K562 (cell line): Measurements from ENCODE around the gene CNIH1. TPM values are rescaled to one million over a fixed set of nuclear protein-coding genes. Genes with fewer than 3 reads are reported as not detected.

ENCODE experiments used
- ATAC-seq: fragments of 200-7000 bp; cut with Tn5 transposase; 3 replicates; pipeline ENCODE4 v1.9.1; 2020; ENCODE audit warnings: moderate library complexity
- Bru-seq: library from RNA; stranded (reverse); fragments of 400-500 nt; gene quantifications from one replicate; lab custom pipeline; 2021; lab: Mats Ljungman, UMichigan
- BruChase-seq, 2 experiments: library from RNA; stranded (reverse); fragments of 400-500 nt; gene quantifications; one replicate each; lab custom pipeline; 2021; lab: Mats Ljungman, UMichigan
- BruUV-seq: library from RNA; stranded (reverse); fragments of 400-500 nt; replicated peaks from 2 replicates; lab custom pipeline; 2021; lab: Mats Ljungman, UMichigan
- CTCF ChIA-PET: fragments of 300-600 bp; formaldehyde crosslinking; extraction: SDS; loops from one replicate; lab custom pipeline; 2021; ENCODE audit warnings: low intra/inter-chr PET ratio; lab: Yijun Ruan, JAX
- POLR2A ChIA-PET: fragments of 300-600, 350-650 bp; sonication (Branson Sonifier 250); formaldehyde crosslinking; extraction: SDS; loops from one replicate; lab custom pipeline; 2021; ENCODE audit warnings: antibody characterized with exemption, inconsistent platforms; lab: Yijun Ruan, JAX
- DNase-seq, 4 experiments: peaks; one replicate each; pipeline versions ENCODE4 v3.0.0 to v3.0.0-alpha.2; 2011 to 2018; ENCODE audit warnings: low spot score in 3 of 4, mixed read lengths in 3 of 4; ENCODE audit errors: extremely low read depth in 1 of 4
- FAIRE-seq: peaks from 2 replicates; lab custom pipeline; 2011; peaks lifted over from hg19 to GRCh38; lab: Jason Lieb, UNC
- H2AFZ ChIP-seq: 2 replicates; pipeline ENCODE4 v1.6.0; 2011; ENCODE audit warnings: low read depth, low read length, control low read depth, inconsistent platforms
- H3K27ac ChIP-seq: fragments of 200-600 bp; 3 replicates; pipeline ENCODE4 v1.8.0; 2011; ENCODE audit warnings: low read depth, mild to moderate bottlenecking, control low read depth, inconsistent platforms, low read length, moderate library complexity, mixed read lengths; ENCODE audit errors: extremely low read depth
- H3K27me3 ChIP-seq, 2 experiments: fragments of 300-600 bp in 1 of 2; 2 replicates in 1 of 2; 3 replicates in 1 of 2; pipeline versions ENCODE4 v1.6.0 to v1.8.0; 2011; ENCODE audit warnings: inconsistent platforms in 2 of 2, low read length in 2 of 2, mild to moderate bottlenecking in 1 of 2, mixed read lengths in 1 of 2, moderate library complexity in 1 of 2; ENCODE audit not compliant: control insufficient read depth in 2 of 2, insufficient read depth in 2 of 2
- H3K36me3 ChIP-seq: fragments of 300-600 bp; 3 replicates; pipeline ENCODE4 v1.8.0; 2011; ENCODE audit warnings: mild to moderate bottlenecking, low read length, inconsistent platforms; ENCODE audit not compliant: control insufficient read depth, insufficient read depth
- H3K4me1 ChIP-seq, 2 experiments: fragments of 200-600 bp in 1 of 2; replicated peaks in 1 of 2; 2 replicates in 1 of 2; 3 replicates in 1 of 2; pipeline versions ENCODE4 v1.5.1 to v1.8.0; 2011; ENCODE audit warnings: inconsistent platforms in 2 of 2, low read length in 2 of 2, mild to moderate bottlenecking in 1 of 2, mixed read lengths in 1 of 2, moderate library complexity in 1 of 2; ENCODE audit not compliant: control insufficient read depth in 2 of 2, insufficient read depth in 2 of 2
- H3K4me2 ChIP-seq: 2 replicates; pipeline ENCODE4 v1.6.1; 2011; ENCODE audit warnings: low read length, control low read depth, inconsistent platforms, mixed read lengths; ENCODE audit not compliant: insufficient read depth
- H3K4me3 ChIP-seq: fragments of 200-600 bp; sonication (generic), shearing (Covaris generic); 2 replicates; pipeline ENCODE4 v1.5.1; 2016; ENCODE audit warnings: control low read depth, inconsistent platforms
- H3K79me2 ChIP-seq: fragments of 200-600 bp; 3 replicates; pipeline ENCODE4 v1.8.0; 2011; ENCODE audit warnings: low read length, inconsistent platforms; ENCODE audit not compliant: control insufficient read depth, insufficient read depth
- H3K9ac ChIP-seq, 2 experiments: 2 replicates each; pipeline versions ENCODE4 v1.6.0 to v1.6.1; 2011; ENCODE audit warnings: low read depth in 2 of 2, low read length in 2 of 2, control low read depth in 1 of 2, inconsistent platforms in 1 of 2, mild to moderate bottlenecking in 1 of 2, mixed read lengths in 1 of 2; ENCODE audit not compliant: insufficient read depth in 1 of 2
- H3K9me1 ChIP-seq: one replicate; pipeline ENCODE4 v1.6.0; 2011; ENCODE audit warnings: inconsistent platforms, mild to moderate bottlenecking, low read length, moderate library complexity; ENCODE audit not compliant: control insufficient read depth, insufficient read depth
- H3K9me3 ChIP-seq: replicated peaks from 2 replicates; pipeline ENCODE4 v1.5.1; 2011; ENCODE audit warnings: low read depth, low read length, inconsistent platforms; ENCODE audit not compliant: control insufficient read depth, insufficient read depth
- H4K20me1 ChIP-seq: replicated peaks from 2 replicates; pipeline ENCODE4 v1.6.1; 2011; ENCODE audit warnings: low read length, inconsistent platforms, mixed read lengths; ENCODE audit not compliant: control insufficient read depth, insufficient read depth
- CTCF ChIP-seq, 3 experiments: IDR thresholded peaks in 2 of 3; conservative IDR thresholded peaks in 1 of 3; 2 replicates each; pipeline ENCODE4 v1.5.1; 2011 to 2012; ENCODE audit warnings: low read length in 3 of 3, mild to moderate bottlenecking in 3 of 3, control low read depth in 2 of 3, improper control_type of control experiment in 1 of 3, inconsistent platforms in 1 of 3, low read depth in 1 of 3, mixed read lengths in 1 of 3, moderate library complexity in 1 of 3; ENCODE audit not compliant: insufficient read depth in 2 of 3
- POLR2AphosphoS5 ChIP-seq: IDR thresholded peaks from 2 replicates; pipeline ENCODE4 v1.6.1; 2011; ENCODE audit warnings: mild to moderate bottlenecking, low read depth, low read length, moderate library complexity; ENCODE audit not compliant: control insufficient read depth, insufficient read depth
- RFX1 ChIP-seq: fragments of 450-650 bp; IDR thresholded peaks from 2 replicates; pipeline ENCODE4 v1.6.1; 2016; ENCODE audit warnings: mild to moderate bottlenecking, moderate library complexity
- RFX7 ChIP-seq: fragments of 250-450 bp; sonication (Bioruptor Pico); IDR thresholded peaks from 2 replicates; pipeline ENCODE4 v1.5.1; 2021; ENCODE audit warnings: mild to moderate bottlenecking
- ZBTB2 ChIP-seq: fragments of 450-650 bp; IDR thresholded peaks from 2 replicates; pipeline ENCODE4 v1.6.1; 2016; ENCODE audit warnings: antibody characterized with exemption
- ZNF639 ChIP-seq, 2 experiments: fragments of 200-800 bp in 1 of 2; sonication (Bioruptor generic) in 1 of 2; sonication (generic) in 1 of 2; formaldehyde crosslinking in 1 of 2; IDR thresholded peaks in 1 of 2; conservative IDR thresholded peaks in 1 of 2; 2 replicates each; pipeline versions ENCODE4 v1.5.0 to v1.6.1; 2016 to 2020; ENCODE audit warnings: missing compliant biosample characterization in 1 of 2, missing genetic modification characterization in 1 of 2, missing genetic modification reagents in 1 of 2
- WGBS: fragments of 100-300 bp; shearing (Covaris generic); methylation state at CpG from one replicate; pipeline ENCODE4 v1.1.6; 2016; ENCODE audit warnings: low coverage, mixed read lengths; ENCODE audit not compliant: insufficient coverage; ENCODE audit errors: missing lambda C conversion rate; 5-methylcytosine and 5-hydroxymethylcytosine counted together
- in situ Hi-C: fragments of 300-500 bp; cut with MboI; formaldehyde crosslinking; loops from 4 replicates; pipeline ENCODE4 v1.15.0; 2018; ENCODE audit warnings: inconsistent platforms, mixed read lengths
- intact Hi-C: fragments of 100-400 bp; cut with micrococcal nuclease; formaldehyde crosslinking; loops from 2 replicates; pipeline ENCODE4 v1.14.2; 2022
- long read RNA-seq, 3 experiments: library from polyadenylated mRNA in 2 of 3; library from RNA in 1 of 3; unstranded in 2 of 3; stranded (forward) in 1 of 3; transcript quantifications; one replicate each; pipeline ENCODE4 v2.0.0, GENCODE V29; 2019 to 2022
- polyA minus RNA-seq, 3 experiments: library from RNA; depleted of rRNA, polyadenylated mRNA; stranded (reverse); fragments of >200 nt; gene quantifications; 2 replicates each; pipeline ENCODE4 v1.2.3, GENCODE V29; 2011
- polyA plus RNA-seq, 8 experiments: library from polyadenylated mRNA; depleted of rRNA in 4 of 8; stranded (reverse) in 5 of 8; unstranded in 3 of 8; fragments of >200 nt; fragmentation: Nextera tagmentation in 2 of 8; fragmentation: Illumina TruSeq in 1 of 8; extraction: Ambion mirVana in 2 of 8; extraction: Trizol in 1 of 8; gene quantifications; 2 replicates each; pipeline versions ENCODE4 v1.2.1 to v1.2.3, GENCODE V29; 2011 to 2014; ENCODE audit warnings: inconsistent platforms in 1 of 8, missing spikeins in 1 of 8
- total RNA-seq, 7 experiments: library from RNA; depleted of rRNA in 6 of 7; stranded (reverse); fragments of >200 nt in 6 of 7; fragmentation: Illumina TruSeq in 2 of 7; extraction: Trizol in 2 of 7; gene quantifications; 2 replicates each; pipeline versions ENCODE4 v1.2.1 to v1.2.3, GENCODE V29; 2011 to 2021; ENCODE audit warnings: low replicate concordance in 1 of 7

Gene CNIH1
- 42.7 and 50.6 TPM in 2 replicates for total RNA-seq (2011; cell fraction: chromatin; rRNA removed; ENCODE audit: low replicate concordance)
- 53.0 and 54.3 TPM in 2 replicates for total RNA-seq (2011; cell fraction: nucleolus; rRNA removed)
- total RNA-seq (2011; cell fraction: nucleoplasm; rRNA removed), result 45.3 and 55.3 TPM in 2 replicates
- total RNA-seq (2014; rRNA removed), result 13.9 and 23.0 TPM in 2 replicates
- total RNA-seq (2014; rRNA removed; fragmentation: Illumina TruSeq; extraction: Trizol), result 66.7 and 76.5 TPM in 2 replicates
- 46.6 and 56.9 TPM in 2 replicates for total RNA-seq (2015; rRNA removed; fragmentation: Illumina TruSeq; extraction: Trizol)
- 71.3 and 79.6 TPM in 2 replicates for total RNA-seq (2021)
- 182 and 185 TPM in 2 replicates for polyA plus RNA-seq (2011; rRNA removed)
- 197 and 314 TPM in 2 replicates for polyA plus RNA-seq (2011; cell fraction: cytosol; rRNA removed)
- 34.6 and 48.0 TPM in 2 replicates for polyA plus RNA-seq (2011; cell fraction: nucleus; rRNA removed)
- polyA plus RNA-seq (2012), result 80.5 and 159 TPM in 2 replicates
- 116 and 120 TPM in 2 replicates for polyA plus RNA-seq (2014; fragmentation: Illumina TruSeq; extraction: Trizol)
- polyA plus RNA-seq (2014; fragmentation: Nextera tagmentation; extraction: Ambion mirVana), result 100 to 1,000 TPM; 253 to 283 TPM
- polyA plus RNA-seq (2014; rRNA removed), result 77.3 and 95.9 TPM in 2 replicates
- polyA minus RNA-seq (2011; rRNA and poly(A)+ RNA removed), result 110 and 122 TPM in 2 replicates
- 79.5 and 84.4 TPM in 2 replicates for polyA minus RNA-seq (2011; cell fraction: cytosol; rRNA and poly(A)+ RNA removed)
- polyA minus RNA-seq (2011; cell fraction: nucleus; rRNA and poly(A)+ RNA removed), result 8.8 and 17.8 TPM in 2 replicates
- Bru-seq, nascent RNA, result percentile 90 among the genes with signal in this experiment
- BruChase-seq, experiment 1, labeled RNA remaining after a 2-hour chase, result percentile 94 among the genes with signal in this experiment
- BruChase-seq, experiment 2, labeled RNA remaining after a 6-hour chase, result percentile 94 among the genes with signal in this experiment
- long read RNA-seq, experiment 1, full-length matches to known transcripts, result 107 of 128 reads
- long read RNA-seq, experiment 1, partial matches to known transcripts, result 5 of 128 reads
- long read RNA-seq, experiment 1, other reads (novel, unspliced or antisense), result 16 of 128 reads
- long read RNA-seq, experiment 2, full-length matches to known transcripts, result 26 of 65 reads
- long read RNA-seq, experiment 2, partial matches to known transcripts, result 1 of 65 reads
- long read RNA-seq, experiment 2, other reads (novel, unspliced or antisense), result 38 of 65 reads
- long read RNA-seq, experiment 3, full-length matches to known transcripts, result 77 of 80 reads
- long read RNA-seq, experiment 3, partial matches to known transcripts, result 1 of 80 reads
- long read RNA-seq, experiment 3, other reads (novel, unspliced or antisense), result 2 of 80 reads

GRCh38 chr14:54440873-54441868 is at the start of gene CNIH1:
TSS of gene CNIH1 (minus strand) at chr14:54441374. CDS start at chr14:54441327, 47 bp downstream.
- Histone ChIP-seq H3K4me2 (peak within 1 kb of the TSS; percentile 68), H3K9me3 (no peaks in the 10 kb centered on the region), H3K79me2 (peaks cover 50% of the 10 kb centered on the region), H3K9ac (peak within 1 kb of the TSS; percentile 69 to 97), H3K4me1 (peaks cover 10 to 14% of the 10 kb centered on the region in 2 experiments; a peak in 4 of 5 replicates), H3K27ac (peak within 1 kb of the TSS; percentile 93), H2AFZ (peak within 1 kb of the TSS; percentile 94), H3K9me1 (no peaks in the 10 kb centered on the region), H3K4me3 (peak within 1 kb of the TSS; percentile 91), H3K27me3 (no peaks in the 10 kb centered on the region), H4K20me1 (no peaks in the 10 kb centered on the region), H3K36me3 (peaks cover 3% of the 10 kb centered on the region; the same call in 1 of the 3 replicates)
- peak; percentile 93 for FAIRE-seq
- under 1% methylated on average over 77 of the region's 100 CpGs for whole genome bisulfite sequencing
- ChIA-PET CTCF (no interaction called here), POLR2A (interaction anchor here (0.9 to 1.4 kb wide), 3 partner anchors 11 to 47 kb away, joined by 3 to 6 read pairs (median 3); partner anchors contain the start of gene GMFB)
- intact Hi-C loops (loop anchor here (2.0 kb wide), 2 partner anchors 44 to 48 kb away; partner anchors contain the start of genes CDKN3 and GMFB), in situ Hi-C loops (no loop called here)
- BruUV-seq, result no TSS peak
- DNase-seq, result peak; percentile 91 to 93 (median 92)
- ATAC-seq, result peak; percentile 96
- TF ChIP-seq RFX1 (peak; percentile 21; the same call in 1 of the 2 replicates), ZBTB2 (no peak), CTCF (IDR thresholded peaks at IDR 0.05 in 2 of 3, conservative IDR thresholded peaks at IDR 0.05 in 1 of 3; ENCODE audit: insufficient read depth in 2 of 3, low read depth in 1 of 3, low read length in 3 of 3) (peak; percentile 82 to 86 (median 86)), ZNF639 (CRISPR knock-in tag; conservative IDR thresholded peaks at IDR 0.05 in 1 of 2, IDR thresholded peaks at IDR 0.05 in 1 of 2) (peak in 1 of 2 experiments; percentile 85; a peak in 2 of 4 replicates), POLR2AphosphoS5 (peak; percentile 58; the same call in 1 of the 2 replicates), RFX7 (CRISPR knock-in tag) (no peak)
